CD1c-positive myeloid dendritic cell (primary cell): ENCODE data around the gene KSR1.

ENCODE experiments used
- DNase-seq: peaks from one replicate; pipeline ENCODE4 v3.0.0-alpha.2; 2016; ENCODE audit errors: extremely low spot score

The KSR1 gene

DNA sequence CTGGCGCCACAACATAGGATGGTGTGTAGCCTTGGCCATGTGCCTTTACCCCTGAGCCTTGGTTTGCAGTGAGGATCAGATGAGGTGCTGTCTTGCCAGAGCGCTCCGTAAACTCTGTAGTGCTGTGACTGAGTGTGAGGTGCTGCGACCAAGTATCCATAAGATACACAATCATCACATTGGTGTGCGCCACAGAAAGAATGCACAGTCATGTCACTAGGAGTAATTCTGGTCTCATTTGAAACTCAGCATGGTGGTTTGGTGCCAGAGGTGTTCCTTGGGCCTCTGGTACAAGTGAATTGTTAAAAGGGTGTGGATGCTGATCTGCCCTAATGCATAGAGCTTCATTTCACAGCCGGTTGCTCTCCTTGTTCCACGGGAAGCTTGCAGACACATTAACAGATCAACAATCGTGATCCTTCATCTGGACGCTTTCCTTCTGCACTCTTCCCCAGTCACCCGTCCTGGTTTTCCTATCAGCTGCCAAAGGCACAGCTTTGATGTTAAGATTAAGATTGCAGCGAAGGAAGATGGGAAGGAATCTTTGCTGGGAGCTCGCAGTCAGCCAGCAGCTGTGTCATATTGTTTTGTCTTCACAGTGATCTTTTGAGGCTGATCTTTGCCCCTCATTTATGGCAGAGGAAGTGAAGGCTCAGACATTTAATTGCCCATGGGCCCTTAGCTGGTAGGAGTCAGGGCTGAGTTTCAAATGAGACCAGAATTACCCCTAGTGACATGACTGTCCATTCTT is 79.1 kb downstream of the KSR1 start:
- DNase-seq: no peak

DNA sequence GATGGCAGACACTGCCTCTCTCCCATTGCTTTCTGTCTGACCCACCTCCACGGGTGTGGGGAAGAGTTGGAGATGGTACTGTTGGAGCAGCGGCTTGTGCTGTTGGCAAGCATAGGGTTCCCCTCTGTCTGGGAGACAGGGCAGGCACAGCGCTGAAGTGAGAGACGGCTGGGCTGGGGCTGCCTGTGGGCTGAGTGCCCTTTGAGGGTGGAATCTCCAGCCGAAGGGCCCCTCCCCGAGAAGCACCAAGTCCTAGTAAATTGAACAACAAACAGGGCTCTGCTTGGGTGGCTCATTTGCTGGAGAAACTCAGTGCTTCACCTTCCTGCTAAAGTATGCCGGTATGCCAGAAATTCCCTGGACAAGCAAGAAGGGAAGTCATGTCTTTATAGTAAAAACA is 79.7 kb downstream of the KSR1 start:
- DNase-seq: no peak

DNA sequence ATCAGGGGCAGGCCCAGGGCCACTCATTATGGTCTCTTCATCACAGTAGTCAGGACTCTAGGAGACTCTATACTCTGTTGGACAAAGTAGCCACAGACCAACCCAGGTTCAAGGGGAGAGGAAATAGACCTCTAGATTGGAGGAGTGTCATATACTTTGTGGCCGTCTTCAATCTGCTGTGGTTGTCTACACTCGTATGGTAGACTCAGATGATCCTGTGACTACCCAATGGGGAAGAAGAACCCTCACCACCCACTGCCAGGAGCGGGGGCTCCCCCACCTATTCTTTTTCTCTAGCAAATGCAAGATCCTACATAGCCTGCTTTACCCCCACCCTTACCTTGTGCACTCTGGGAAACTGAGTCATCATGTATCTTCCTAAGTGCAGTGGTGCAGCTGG is 80.5 kb downstream of the KSR1 start:
- no peak for DNase-seq

DNA sequence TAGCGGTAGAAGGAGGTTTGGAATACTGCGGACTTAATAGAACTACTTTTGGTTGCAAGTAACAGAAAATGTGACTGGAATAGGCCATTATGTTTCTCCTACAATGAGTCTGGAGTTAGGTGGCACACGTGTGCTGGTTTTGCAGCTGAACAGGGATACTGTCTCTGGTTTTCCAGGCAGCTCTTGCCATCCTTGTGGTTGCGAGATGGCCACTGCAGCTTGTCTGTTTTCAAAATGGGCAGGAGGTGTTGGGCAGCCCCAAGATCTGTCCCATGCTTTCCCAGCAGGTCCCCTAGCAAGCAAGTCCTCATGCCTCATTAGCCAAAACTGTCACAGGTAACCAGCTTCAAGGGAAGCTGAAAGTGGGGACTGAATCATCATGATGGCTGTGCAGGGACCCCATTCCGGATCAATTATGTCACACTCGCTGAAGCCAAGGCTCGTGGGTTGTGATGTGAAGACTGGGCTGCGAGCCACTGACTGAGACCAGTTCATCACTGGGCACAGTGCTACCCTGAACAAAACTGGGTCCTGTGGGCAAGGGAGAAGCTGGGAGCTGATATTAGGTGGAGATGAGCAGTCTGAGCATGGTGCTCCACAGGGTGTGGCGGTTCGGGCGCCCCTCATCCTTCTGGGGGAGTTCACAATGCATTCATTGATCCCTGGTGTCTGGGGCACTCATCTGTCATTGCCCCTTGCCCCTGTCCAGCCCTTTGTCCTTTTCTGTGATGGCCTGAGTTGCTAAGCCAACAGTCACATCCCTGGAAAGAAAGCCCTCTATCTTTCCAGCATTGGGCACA is 82.1 kb downstream of the KSR1 start:
- no peak for DNase-seq

DNA sequence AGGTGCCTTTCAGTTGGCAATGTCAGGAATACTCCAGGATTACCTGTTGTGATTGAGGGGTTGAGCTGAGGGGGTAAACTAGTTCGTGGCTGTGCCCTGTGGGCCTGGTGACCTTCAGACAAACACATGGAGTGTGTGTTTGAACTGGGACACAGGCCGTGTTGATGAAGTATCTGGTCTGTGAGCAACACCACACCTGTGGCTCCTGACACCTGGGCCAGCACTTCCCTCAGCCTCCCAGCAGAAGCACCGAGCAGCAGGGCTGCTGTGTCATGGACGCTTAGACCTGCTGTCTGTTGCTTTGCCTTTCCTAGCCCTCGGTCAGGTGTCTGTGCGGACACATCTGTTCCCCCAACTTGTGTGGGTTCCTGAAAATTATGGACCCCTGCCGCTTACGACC is 82.9 kb downstream of the KSR1 start:
- no peak for DNase-seq

DNA sequence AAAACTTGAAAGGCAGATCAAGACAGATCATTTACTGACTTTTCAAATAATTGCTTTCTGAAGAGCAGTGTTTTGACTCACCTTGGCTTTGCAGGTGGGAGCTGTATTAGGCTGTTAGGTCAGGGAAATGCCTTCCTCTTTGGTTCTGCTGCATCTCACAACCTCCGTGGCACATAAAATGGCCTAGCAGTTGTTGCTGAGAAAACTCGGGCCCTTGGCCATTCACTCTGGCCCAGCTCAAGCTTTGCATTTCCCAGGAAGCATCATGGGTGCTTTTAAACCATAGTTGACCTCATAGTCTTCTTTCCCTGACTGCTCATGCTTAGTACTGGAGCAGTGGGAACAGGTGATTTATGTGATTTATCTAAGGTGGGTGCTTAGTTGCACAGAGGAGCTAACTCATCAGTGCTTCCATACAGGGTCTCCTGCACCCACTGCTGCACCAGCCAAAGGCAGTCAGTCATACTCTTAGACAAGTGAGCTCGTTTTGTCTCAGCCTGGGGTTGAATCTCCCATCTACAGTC is 83.6 kb downstream of the KSR1 start:
- DNase-seq: no peak

DNA sequence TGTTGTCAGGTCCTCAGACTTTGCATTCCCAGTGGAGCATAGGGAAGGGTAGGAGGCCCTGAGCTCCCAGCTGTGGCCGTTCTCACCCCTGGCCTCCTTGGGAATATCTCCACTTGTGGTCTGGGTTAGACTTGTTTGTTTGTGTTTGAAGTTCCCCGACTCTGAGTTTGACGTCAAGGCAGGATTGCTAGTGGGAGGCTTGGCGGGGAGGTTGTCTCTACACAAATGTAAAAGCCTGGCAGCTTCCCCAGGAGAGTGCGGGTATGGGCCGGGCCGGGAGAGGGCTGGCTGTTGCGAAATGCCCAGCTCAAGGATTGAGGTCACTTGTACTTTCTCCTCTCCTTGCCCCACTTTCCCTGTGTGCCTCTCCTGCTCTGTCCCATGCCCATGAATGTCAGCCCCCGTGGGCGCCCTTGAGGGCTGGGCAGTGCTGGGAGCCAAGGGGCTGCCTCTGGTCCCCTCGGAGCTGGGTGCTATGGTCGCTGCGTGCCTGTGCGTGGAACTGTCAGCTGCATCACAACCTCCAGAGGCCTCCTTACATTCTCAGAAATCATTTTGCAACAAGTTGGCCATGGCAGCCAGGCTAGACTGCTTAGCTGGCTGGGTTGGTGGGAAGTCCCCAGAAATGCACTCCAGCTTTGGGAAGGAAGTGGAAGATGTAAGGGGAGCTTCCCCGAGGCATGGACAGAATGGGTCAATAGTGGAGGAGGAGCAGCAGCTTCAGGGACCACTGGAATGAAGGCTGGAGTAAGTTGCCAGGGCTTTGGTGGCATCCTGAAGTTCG is 84.3 kb downstream of the KSR1 start:
- DNase-seq: peak; percentile 72

DNA sequence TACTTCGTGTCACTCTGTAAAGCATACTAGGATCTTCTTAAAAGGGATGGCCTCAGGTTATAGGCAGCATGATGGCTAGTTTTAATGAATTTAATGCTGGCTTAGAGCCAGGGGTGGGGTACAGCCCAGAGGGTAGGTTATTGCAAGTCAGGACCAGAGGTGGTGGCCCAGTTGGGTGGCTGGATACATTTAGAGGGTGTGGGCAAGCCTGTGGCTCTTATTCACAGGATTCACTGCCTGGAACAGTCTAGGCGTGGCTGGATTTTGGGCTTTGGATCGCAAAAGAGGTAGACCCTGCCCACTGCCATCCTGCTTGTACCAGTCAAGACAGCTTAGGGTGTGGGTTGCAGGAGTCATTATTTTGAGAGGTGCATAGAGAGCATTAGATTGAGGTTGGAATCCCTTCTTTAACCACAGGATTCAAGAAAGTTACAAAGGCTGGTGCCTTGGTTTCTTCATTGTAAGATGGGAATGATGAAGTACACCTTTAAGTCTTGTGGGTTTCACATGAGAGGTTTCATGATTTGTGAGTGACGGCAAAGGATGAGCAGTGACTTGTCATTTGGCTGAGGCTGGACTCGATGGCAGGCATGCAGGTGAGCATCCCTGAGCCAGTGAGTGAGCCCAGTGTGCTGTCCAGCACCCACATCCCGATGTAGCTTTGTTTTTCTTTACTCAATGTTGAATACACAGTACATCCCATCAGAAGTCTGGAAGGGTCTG is 85.2 kb downstream of the KSR1 start:
- DNase-seq: no peak

DNA sequence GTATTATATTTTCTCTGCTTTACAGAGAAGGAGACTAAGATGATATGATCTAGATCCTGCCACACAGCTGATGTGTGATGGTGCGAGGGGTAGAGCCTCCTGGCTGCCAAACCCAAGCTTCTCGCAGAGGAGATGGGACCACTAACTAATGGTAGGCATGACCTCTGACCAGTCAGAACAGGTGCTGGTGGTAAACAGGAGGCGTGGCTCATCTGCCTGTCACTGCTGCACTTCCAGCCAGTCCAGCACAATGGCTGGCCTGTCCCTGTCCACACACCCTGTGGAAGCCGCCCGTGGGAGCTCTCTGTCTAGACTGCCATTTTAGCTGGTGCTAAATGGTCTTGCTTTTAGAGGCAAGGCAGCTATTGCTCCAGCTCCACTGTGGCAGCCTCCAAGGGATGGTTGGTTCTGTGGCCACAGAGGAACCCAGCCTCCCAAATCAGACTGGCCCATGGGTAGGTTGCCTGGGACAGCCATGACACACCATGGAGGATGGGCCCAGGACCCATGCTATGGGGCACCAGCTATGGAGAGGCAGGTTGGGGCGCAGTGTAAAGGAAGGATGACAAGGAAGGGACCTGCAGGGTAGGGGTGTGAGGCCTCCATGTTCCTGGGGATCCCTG is 86.7 kb downstream of the KSR1 start:
- DNase-seq: no peak

DNA sequence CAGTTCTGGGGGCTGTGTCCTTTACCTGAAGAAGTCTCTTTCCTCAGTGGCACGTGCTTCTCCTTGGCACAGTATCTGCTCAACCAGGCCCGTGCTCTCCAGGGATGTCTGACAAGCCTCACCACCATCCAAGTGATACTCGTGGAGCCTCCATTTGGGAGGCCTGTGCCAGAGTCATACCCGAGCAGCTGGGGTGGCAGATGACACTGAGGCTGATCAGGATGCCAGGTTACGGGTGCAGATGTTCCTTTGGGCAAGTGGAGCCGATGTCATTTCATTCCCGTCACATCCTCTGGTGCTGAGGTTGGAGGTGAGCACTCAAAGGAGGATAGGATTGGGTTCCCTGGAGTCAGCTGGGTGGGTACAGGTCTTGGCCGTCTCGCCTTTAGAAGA is 87.2 kb downstream of the KSR1 start:
- DNase-seq: no peak

DNA sequence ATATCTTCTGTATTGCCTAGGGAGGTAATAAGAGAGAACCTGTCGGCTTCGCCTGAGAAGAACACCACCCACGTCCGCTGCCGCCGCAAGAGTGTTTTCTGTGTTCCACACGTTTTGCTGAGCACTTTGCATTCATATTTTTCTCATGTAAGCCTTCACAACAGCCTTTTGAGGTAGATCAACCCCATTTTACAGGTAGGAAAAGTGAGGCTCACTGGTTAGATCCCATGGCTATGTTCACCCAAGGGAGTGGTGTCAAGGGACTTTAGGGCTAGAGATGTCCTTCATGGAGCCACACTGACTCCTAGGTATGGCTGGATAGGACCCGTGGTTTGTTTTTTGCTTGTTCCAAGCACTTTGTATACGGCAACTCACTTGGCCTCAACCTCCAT is 87.7 kb downstream of the KSR1 start:
- DNase-seq: no peak

DNA sequence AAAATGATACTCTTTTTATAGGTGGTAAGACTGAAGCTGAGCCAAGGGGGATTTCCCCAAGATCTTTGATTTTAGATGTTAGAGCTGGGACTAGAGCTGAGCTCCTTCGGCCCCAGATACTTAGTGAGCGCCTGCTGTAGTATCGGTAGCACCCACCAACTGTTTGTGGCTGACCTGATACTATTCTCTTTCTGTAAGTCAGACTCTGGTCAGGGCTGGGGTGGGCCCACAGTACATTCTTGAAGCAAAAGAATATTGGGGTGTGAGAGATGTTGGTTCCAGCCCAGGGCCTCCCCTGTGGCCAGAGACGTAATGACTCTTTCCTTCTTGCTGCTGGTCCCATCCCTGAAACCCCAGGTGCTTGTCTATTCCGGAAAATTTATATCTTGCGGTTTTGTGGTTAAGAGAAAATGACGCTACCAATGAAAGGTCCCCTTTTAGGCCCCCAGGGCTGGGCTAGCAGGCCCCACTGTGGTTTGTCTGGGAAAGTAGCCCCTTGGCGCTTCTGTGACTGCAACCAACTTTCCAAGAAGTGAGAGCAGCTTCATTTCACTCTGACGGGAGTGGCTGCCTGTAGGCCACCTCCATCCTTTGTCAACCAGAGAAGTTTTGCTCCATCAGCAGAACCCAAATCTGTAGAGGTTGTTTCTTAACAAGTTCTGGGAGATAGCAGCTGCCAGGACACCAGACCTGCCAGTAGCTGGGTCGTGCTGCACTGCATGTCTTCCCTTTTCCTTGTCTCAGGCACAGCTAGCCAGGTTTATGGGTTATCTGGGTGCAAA is 88.3 kb downstream of the KSR1 start:
- no peak for DNase-seq

DNA sequence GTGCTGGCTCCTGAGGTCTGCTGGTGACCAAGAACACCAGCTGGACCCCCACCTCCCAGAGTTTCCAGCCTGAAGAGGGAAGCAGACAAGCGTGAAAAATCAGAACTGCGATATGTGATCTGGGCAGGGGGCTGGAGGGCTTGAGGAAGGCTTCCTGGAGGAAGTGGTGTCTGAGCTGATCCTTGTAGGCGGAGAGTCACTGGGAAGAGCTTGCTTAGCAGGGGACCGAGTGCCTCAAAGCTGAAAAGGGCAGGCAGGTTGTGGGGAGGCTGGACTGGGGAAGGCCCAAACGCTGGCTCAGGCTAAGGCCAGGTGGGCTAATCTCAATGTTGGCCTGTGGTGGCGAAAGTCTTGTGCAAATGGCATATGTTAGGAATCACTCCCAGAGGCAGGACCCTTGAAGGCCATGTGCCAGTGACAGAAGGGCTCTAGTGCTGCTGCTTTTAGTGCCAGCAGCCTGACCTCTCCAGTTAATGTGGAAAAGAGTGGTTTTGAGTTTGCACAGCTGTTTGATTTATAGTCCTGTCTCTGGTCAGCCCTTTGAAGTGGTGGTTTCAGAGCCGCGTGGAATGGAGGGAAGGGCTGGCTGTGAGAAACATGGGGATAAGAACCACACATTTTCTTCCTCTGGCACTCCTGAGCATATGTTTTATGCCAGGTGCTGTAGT is 89.4 kb downstream of the KSR1 start:
- DNase-seq: peak; percentile 21

DNA sequence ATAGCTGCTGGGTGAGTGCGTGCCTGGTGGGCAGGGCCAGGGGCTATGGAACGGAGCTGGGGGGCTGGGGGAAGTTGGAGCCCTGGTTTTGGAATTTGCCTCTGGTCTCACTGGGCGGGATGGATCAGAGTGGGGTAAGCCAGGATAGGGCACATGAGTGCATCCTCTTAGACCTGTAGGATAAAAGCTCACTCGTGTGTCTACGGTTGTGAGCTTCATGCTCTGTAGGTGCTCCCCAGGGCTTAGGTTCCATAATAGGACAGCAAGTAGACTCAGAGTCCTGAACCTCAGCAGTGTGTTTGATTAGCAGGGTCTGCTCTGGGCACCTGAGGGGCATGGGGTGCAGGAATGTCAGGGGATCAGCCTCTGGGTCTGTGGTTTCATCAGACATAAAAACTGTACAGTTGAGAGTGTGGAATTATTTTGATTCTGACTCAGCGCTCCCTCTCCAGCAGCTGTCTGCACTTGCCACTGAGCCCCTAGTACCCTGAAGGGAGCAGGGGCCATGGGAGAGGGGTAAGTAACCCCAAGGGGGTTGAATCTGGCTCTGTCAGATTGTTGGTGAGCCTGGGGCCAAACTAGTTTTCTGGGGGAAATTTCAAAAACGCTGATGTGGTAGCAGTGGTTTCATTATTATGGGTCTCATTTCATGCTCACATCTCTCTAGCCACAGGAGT is 90.5 kb downstream of the KSR1 start:
- DNase-seq: no peak

DNA sequence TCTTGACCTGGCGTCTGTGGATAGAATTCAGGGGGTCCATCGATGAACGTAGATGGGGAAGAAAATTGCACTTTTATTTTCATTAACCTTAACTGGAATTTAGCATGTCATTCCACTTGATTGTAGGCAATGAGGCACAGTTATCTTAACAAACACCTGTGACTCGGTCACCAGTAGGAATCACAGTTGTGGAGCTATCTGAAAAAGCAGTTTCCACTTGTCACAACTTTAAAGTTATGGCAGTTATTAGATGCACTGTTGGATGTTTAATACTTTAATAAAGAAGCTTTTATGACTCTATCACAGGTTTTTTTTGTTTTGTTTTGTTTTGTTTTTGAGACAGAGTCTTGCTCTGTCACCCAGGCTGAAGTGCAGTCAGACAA is 91.0 kb downstream of the KSR1 start:
- no peak for DNase-seq

DNA sequence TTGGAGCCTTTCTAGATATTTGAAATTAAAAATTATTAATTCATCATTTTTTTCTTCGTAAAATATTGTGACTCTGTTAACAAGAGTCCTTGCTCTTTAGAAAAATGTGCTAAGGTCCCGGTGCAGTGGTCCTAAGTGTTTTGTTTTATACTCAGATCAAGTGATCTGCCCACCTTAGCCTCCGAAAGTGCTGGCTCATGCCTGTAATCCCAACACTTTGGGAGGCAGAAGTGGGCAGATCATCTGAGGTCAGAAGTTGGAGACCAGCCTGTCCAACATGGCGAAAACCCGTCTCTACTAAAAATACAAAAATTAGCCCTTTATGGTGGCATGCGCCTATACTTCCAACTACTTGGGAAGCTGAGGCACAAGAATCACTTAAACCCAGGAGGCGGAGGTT is 92.1 kb downstream of the KSR1 start:
- DNase-seq: no peak

DNA sequence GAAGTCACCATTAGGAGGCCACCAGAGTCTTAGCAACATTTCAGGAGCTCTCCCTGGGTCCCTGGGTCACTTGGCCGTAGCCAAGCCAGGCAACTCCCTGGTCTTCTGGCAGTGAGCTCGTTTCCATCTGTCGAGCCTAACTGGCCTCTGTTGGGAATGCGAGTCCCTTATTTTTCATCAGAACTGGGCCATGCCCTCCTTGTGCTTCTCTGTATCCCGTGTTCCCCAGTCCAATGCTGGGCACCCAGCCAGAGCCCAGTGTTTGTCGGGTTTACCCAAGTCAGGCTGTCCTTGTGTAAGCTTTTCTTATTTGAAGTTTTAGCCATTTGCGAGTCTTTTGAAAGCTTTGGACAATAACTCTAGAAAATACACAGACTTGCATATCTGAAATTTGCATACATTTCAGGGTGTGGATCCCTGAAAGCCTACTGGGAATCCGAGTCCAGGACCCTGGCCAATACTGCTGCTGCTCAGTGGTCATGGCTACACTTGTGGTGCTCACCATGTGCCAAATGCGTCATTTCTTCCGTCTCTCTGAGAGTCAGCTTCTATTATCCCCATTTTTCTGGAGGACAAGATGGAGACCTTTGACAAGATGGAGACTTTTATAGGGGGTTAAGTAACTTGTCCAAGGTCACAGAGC is 93.1 kb downstream of the KSR1 start:
- DNase-seq: no peak

DNA sequence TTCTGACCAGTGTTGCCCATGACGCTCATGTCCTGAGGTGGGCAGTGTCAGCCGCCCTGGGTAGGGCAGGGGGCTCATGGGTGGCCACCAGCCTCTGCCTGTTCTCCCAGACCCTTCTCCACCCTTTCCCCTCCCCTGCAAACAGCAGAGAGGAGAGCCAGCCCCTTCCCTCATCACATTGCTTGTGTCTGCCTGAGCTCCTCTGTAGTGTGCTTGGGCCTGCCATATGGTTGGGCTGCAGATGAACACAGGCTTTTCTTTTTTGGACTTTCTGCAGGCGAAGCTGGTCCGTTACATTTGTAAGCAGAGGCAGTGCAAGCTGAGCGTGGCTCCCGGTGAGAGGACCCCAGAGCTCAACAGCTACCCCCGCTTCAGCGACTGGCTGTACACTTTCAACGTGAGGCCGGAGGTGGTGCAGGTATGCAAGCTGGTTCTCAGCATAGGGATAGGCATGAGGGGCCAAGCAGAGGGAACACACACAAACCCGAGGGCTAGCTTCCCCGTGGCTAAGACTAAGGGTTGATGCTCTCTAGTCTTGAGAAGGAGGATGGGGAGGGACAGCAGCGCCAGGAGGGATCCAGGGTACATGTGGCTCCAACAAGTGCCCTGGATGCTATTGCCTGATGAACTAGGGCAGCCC is 94.2 kb downstream of the KSR1 start:
- no peak for DNase-seq
